Measurements from ENCODE around the gene RSPO4. TPM values are rescaled to one million over a fixed set of nuclear protein-coding genes. Genes with fewer than 3 reads are reported as not detected.
A peak's percentile ranks its signal among the peaks of the same experiment; 100 is the strongest.

Gene RSPO4
- total and polyA plus RNA-seq, 2 of the 8 experiments (the other 6 are each of a cell fraction or from before 2014, with no cell fraction given) = 3.4 to 6.4 TPM

DNA sequence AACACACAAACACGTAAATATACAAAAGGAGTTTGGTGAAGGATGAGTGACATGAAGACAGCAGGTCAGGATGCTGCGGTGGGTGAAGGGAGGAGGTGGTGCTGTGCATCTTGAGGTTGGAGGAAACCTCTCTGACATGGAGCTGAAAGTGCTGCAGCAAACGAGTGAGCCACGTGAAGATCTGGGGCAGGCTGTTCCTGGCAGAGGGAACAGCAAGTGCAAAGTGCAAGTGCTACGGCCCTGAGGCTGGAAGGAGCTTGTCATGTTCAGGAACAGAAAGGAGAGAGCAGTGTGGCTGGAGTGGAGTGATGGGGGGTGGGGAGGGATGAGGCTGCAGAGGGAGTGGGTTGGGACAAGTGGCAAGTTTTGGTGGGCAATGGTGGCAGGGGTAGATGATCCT lies 61.2 kb downstream of the RSPO4 start:
- CTCF ChIA-PET (ENCODE audit: partially characterized antibody) = interaction anchor here (1.0 to 8.5 kb wide), 3 partner anchors 15 to 125 kb away, joined by 4 to 83 read pairs (median 8); no protein-coding TSS in a partner anchor
- TF ChIP-seq RFX5 (IDR thresholded peaks at IDR 0.05; ENCODE audit: borderline replicate concordance, low read depth, low read length) (no peak), BACH1 (IDR thresholded peaks at IDR 0.05; ENCODE audit: low read length) (no peak), RNF2 (IDR thresholded peaks at IDR 0.05; ENCODE audit: borderline replicate concordance, low read depth, low read length, missing control alignments, poor library complexity, severe bottlenecking) (no peak), EZH2 (IDR thresholded peaks at IDR 0.05; ENCODE audit: low read depth, low read length, severe bottlenecking) (no peak), CHD1 (IDR thresholded peaks at IDR 0.05; ENCODE audit: low read depth, low read length) (no peak), HDAC2 (IDR thresholded peaks at IDR 0.05; ENCODE audit: borderline replicate concordance in 1 of 2, low read depth in 2 of 2, low read length in 2 of 2) (no peak), ZNF274 (IDR thresholded peaks at IDR 0.05; ENCODE audit: borderline replicate concordance, extremely low read depth, low read length) (no peak), CBX5 (IDR thresholded peaks at IDR 0.05; ENCODE audit: low read depth, low read length) (no peak)
- TF ChIP-seq, protein P1, sequence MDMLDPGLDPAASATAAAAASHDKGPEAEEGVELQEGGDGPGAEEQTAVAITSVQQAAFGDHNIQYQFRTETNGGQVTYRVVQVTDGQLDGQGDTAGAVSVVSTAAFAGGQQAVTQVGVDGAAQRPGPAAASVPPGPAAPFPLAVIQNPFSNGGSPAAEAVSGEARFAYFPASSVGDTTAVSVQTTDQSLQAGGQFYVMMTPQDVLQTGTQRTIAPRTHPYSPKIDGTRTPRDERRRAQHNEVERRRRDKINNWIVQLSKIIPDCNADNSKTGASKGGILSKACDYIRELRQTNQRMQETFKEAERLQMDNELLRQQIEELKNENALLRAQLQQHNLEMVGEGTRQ (IDR thresholded peaks at IDR 0.05; ENCODE audit: low read length) = no peak
- TF ChIP-seq, protein P2, sequence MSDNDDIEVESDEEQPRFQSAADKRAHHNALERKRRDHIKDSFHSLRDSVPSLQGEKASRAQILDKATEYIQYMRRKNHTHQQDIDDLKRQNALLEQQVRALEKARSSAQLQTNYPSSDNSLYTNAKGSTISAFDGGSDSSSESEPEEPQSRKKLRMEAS (IDR thresholded peaks at IDR 0.05) = no peak
- H3K9ac ChIP-seq (replicated peaks in 1 of 4; ENCODE audit: extremely low read depth in 1 of 4, low read depth in 3 of 4, low read length in 3 of 4) = no peak overlapping the region
- H3K18ac ChIP-seq (ENCODE audit: extremely low read depth, low read length) = no peak overlapping the region
- POLR2A ChIA-PET (ENCODE audit: partially characterized antibody) = interaction anchor here (1.1 kb wide), 1 partner anchor 14 kb away, joined by 3 read pairs; no protein-coding TSS in a partner anchor
- H2AFZ ChIP-seq (ENCODE audit: low read length) = no peak overlapping the region
- H3K27me3 ChIP-seq (replicated peaks in 1 of 4; ENCODE audit: control insufficient read depth in 3 of 4, extremely low read depth in 1 of 4, insufficient read depth in 3 of 4, low read length in 3 of 4) = no peaks in the 10 kb centered on the region
- H2BK20ac ChIP-seq (ENCODE audit: low read length) = no peak overlapping the region
- no peak overlapping the region for H3K4me3 ChIP-seq (ENCODE audit: extremely low read depth in 1 of 4, insufficient read depth in 2 of 4, low read depth in 3 of 4, low read length in 4 of 4)
- H3K36me3 ChIP-seq (ENCODE audit: control insufficient read depth in 2 of 4, insufficient read depth in 4 of 4, low read length in 3 of 4) = no peaks in the 10 kb centered on the region
- H3K9me3 ChIP-seq (ENCODE audit: insufficient read depth in 2 of 2, low read depth in 1 of 2, low read length in 1 of 2) = no peaks in the 10 kb centered on the region
- H3K14ac ChIP-seq (ENCODE audit: insufficient read length) = no peak overlapping the region
- H3K4ac ChIP-seq (replicated peaks; ENCODE audit: insufficient read length, low read depth, low read length) = no peak overlapping the region
- 0 out of 2 replicates have a peak overlapping the region, but pooled peaks have one; percentile 7 for H2AK5ac ChIP-seq (ENCODE audit: low read depth, low read length)
- no peak overlapping the region for H4K8ac ChIP-seq (ENCODE audit: extremely low read depth, insufficient read depth, low read length)
- H3K4me2 ChIP-seq (ENCODE audit: insufficient read depth in 1 of 2, low read depth in 2 of 2, low read length in 2 of 2) = no peak overlapping the region
- H2BK120ac ChIP-seq (replicated peaks; ENCODE audit: low read depth, low read length) = no peak overlapping the region
- H2BK5ac ChIP-seq (ENCODE audit: low read depth, low read length) = no peak overlapping the region
- H4K20me1 ChIP-seq (replicated peaks in 1 of 2; ENCODE audit: control insufficient read depth in 1 of 2, insufficient read depth in 2 of 2, low read length in 2 of 2) = no peaks in the 10 kb centered on the region
- H3K4me1 ChIP-seq (replicated peaks in 1 of 4; ENCODE audit: control insufficient read depth in 3 of 4, insufficient read depth in 4 of 4, low read length in 3 of 4) = peaks cover 0 to 14% (median 8%) of the 10 kb centered on the region in 4 experiments; a peak in 5 of 7 replicates
- H4K91ac ChIP-seq (replicated peaks; ENCODE audit: insufficient read length, low read length) = no peak overlapping the region
- no peaks in the 10 kb centered on the region for H3K79me2 ChIP-seq (ENCODE audit: control insufficient read depth in 1 of 2, insufficient read depth in 2 of 2, low read length in 2 of 2)
- H2BK12ac ChIP-seq (ENCODE audit: low read depth, low read length) = peak overlapping the region; percentile 70; the same call in 1 of the 2 replicates
- H3K27ac ChIP-seq (ENCODE audit: low read depth, low read length) = no peak overlapping the region
- FAIRE-seq (no peak), DNase-seq (ENCODE audit: low read depth in 1 of 2, low spot score in 2 of 2) (no peak)
- no peaks in the 10 kb centered on the region for H3K79me1 ChIP-seq (ENCODE audit: low read depth, low read length)
- H3K23ac ChIP-seq (ENCODE audit: insufficient read length) = no peak overlapping the region
- no peak overlapping the region for H3K56ac ChIP-seq (replicated peaks; ENCODE audit: insufficient read length, low read depth, low read length)
- WGBS, 2 experiments (ENCODE audit: extremely low coverage in 1 of 2, insufficient coverage in 1 of 2, insufficient read length in 1 of 2, insufficient replicate concordance in 2 of 2, low coverage in 1 of 2, low lambda C conversion rate in 2 of 2, missing lambda C conversion rate in 1 of 2) = 98% methylated on average over 5 of the region's 5 CpGs; no CpG with 5 or more reads in 1 of the 2 experiments
- H2BK15ac ChIP-seq (ENCODE audit: low read length) = 0 out of 2 replicates have a peak overlapping the region, but pooled peaks have one; percentile 25
- H3K23me2 ChIP-seq (ENCODE audit: low read depth, low read length) = no peaks in the 10 kb centered on the region
- no peak overlapping the region for H4K5ac ChIP-seq (ENCODE audit: insufficient read length, low read depth, low read length)

All from H1 (cell line).